Tibial nerve (tissue), 3 donors: ENCODE results near the gene COIL.

Source experiments
- CTCF ChIP-seq, 5 experiments: fragments of 200-600 bp in 3 of 5; fragments of 450-650 bp in 2 of 5; sonication (generic) in 3 of 5; IDR thresholded peaks; one replicate each; pipeline ENCODE4 v1.5.1; 2016 to 2019; ENCODE audit warnings: antibody characterized with exemption in 5 of 5, mild to moderate bottlenecking in 3 of 5, moderate library complexity in 2 of 5
- POLR2A ChIP-seq, 2 donors: fragments of 450-650 bp; IDR thresholded peaks; one replicate each; pipeline ENCODE4 v1.6.1; 2017; ENCODE audit warnings: antibody characterized with exemption in 2 of 2, mild to moderate bottlenecking in 2 of 2, moderate library complexity in 2 of 2

DNA sequence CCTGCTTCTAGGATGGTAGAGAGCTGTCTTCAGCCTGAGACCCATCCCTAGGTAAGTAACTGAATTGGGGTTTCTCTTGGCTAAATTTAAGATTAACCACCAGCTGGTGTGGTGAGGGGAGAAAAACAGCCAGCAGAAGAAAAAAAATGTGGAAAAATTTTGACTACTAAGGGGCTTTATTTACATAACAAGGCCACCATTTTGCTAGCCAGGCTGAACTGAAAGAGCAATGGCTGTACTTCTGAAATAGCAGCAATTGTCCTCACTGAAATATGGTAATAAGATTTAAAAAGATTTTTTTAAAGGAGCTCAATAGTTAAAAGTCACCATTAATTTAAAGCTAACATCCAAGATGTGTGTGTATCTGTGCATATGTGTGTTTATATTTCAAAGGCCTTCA lies 34.6 kb downstream of the COIL start:
- no peak for TF ChIP-seq CTCF (IDR thresholded peaks at IDR 0.05)
- no peak for TF ChIP-seq POLR2A (IDR thresholded peaks at IDR 0.05)
